Smooth muscle cell (in vitro differentiated cells): Measurements from ENCODE around the gene OR6A2. TPM values are rescaled to one million over a fixed set of nuclear protein-coding genes. Genes with fewer than 3 reads are reported as not detected.

ENCODE experiments used
- DNase-seq: peaks from one replicate; lab custom pipeline; 2025; ENCODE audit not compliant: unreplicated experiment; lab: John Stamatoyannopoulos, UW
- H2AFZ ChIP-seq: fragments of 200-600 bp; sonication (generic); 2 replicates; pipeline ENCODE4 v1.6.0; 2016; ENCODE audit warnings: antibody characterized with exemption, low read depth, mild to moderate bottlenecking
- H3F3A ChIP-seq: fragments of 200-600 bp; sonication (generic); 2 replicates; pipeline ENCODE4 v1.6.0; 2017; ENCODE audit warnings: antibody characterized with exemption, low read depth
- H3K27ac ChIP-seq: fragments of 200-600 bp; sonication (generic); 2 replicates; pipeline ENCODE4 v1.5.1; 2016; ENCODE audit warnings: low read depth, mild to moderate bottlenecking
- H3K27me3 ChIP-seq: fragments of 200-600 bp; sonication (generic); 2 replicates; pipeline ENCODE4 v1.6.1; 2016; ENCODE audit warnings: low read depth, mild to moderate bottlenecking
- H3K36me3 ChIP-seq: fragments of 200-600 bp; sonication (generic); 2 replicates; pipeline ENCODE4 v1.5.1; 2016; ENCODE audit warnings: low read depth
- H3K4me1 ChIP-seq: fragments of 200-600 bp; sonication (generic); 2 replicates; pipeline ENCODE4 v1.5.1; 2016; ENCODE audit warnings: low read depth
- H3K4me2 ChIP-seq: fragments of 200-600 bp; sonication (generic); 2 replicates; pipeline ENCODE4 v1.6.0; 2016; ENCODE audit warnings: mild to moderate bottlenecking
- H3K4me3 ChIP-seq: fragments of 200-600 bp; sonication (generic); 2 replicates; pipeline ENCODE4 v1.5.1; 2016; ENCODE audit warnings: mild to moderate bottlenecking
- H3K79me2 ChIP-seq: fragments of 200-600 bp; sonication (generic); 2 replicates; pipeline ENCODE4 v1.6.0; 2016; ENCODE audit warnings: low read depth, mild to moderate bottlenecking
- H3K9ac ChIP-seq: fragments of 200-600 bp; sonication (generic); 2 replicates; pipeline ENCODE4 v1.6.0; 2016; ENCODE audit warnings: low read depth
- H3K9me3 ChIP-seq: fragments of 200-600 bp; sonication (generic); replicated peaks from 2 replicates; pipeline ENCODE4 v1.5.1; 2016; ENCODE audit warnings: low read depth
- H4K20me1 ChIP-seq: fragments of 200-600 bp; sonication (generic); 2 replicates; pipeline ENCODE4 v1.6.0; 2016; ENCODE audit warnings: low read depth
- CTCF ChIP-seq: fragments of 200-600 bp; sonication (generic); IDR thresholded peaks from 2 replicates; pipeline ENCODE4 v1.5.1; 2017; ENCODE audit warnings: borderline replicate concordance, mild to moderate bottlenecking, antibody characterized with exemption; ENCODE audit not compliant: insufficient read depth, poor library complexity, severe bottlenecking
- WGBS: methylation state at CpG from one replicate; pipeline ENCODE4 v1.1.7; 2016; ENCODE audit warnings: low lambda C conversion rate; 5-methylcytosine and 5-hydroxymethylcytosine counted together
- polyA plus RNA-seq: library from polyadenylated mRNA; unstranded; fragments of >200 nt; fragmentation: Nextera tagmentation; extraction: Ambion mirVana; gene quantifications from 2 replicates; pipeline ENCODE4 v1.2.1, GENCODE V29; 2016
- total RNA-seq: library from RNA; depleted of rRNA; stranded (reverse); fragments of >200 nt; gene quantifications from 2 replicates; pipeline ENCODE4 v1.2.3, GENCODE V29; 2014

Gene OR6A2
- total and polyA plus RNA-seq, 2 experiments from 2014 or later = 0.40 TPM; not detected in 1

- 85% methylated on average over 2 of the region's 2 CpGs for WGBS
- no peak overlapping the region for H3K4me3 ChIP-seq
Observed at GRCh38 chr11:6790546-6790945, 8.9 kb downstream of the OR6A2 start.

GRCh38 chr11:6782720-6783119, 16.8 kb downstream of the OR6A2 start, which contains the start of gene OR2AG1:
OR2AG1 (plus strand) TSS chr11:6783020; CDS start chr11:6785038, 2,018 bp downstream.
- Histone ChIP-seq H3K4me2 (no peak within 1 kb of the TSS), H3K27ac (no peak within 1 kb of the TSS), H4K20me1 (no peaks in the 10 kb centered on the region), H2AFZ (no peak within 1 kb of the TSS), H3K36me3 (no peaks in the 10 kb centered on the region), H3K4me1 (no peaks in the 10 kb centered on the region), H3F3A (no peaks in the 10 kb centered on the region), H3K79me2 (no peaks in the 10 kb centered on the region), H3K27me3 (no peaks in the 10 kb centered on the region), H3K9ac (no peak within 1 kb of the TSS), H3K9me3 (no peaks in the 10 kb centered on the region), H3K4me3 (no peak within 1 kb of the TSS)
- no peak for DNase-seq
- TF ChIP-seq CTCF = no peak
- WGBS = 95% methylated on average over 2 of the region's 2 CpGs

More at GRCh38 chr11:6790546-6790945, 8.9 kb downstream of the OR6A2 start:
- H3K9ac ChIP-seq = no peak overlapping the region
- H3K4me2 ChIP-seq = no peak overlapping the region
- H3F3A ChIP-seq = no peaks in the 10 kb centered on the region
- H3K36me3 ChIP-seq = no peaks in the 10 kb centered on the region
- DNase-seq = no peak
- no peaks in the 10 kb centered on the region for H3K79me2 ChIP-seq
- H3K27me3 ChIP-seq = no peaks in the 10 kb centered on the region
- no peaks in the 10 kb centered on the region for H3K9me3 ChIP-seq
- no peak overlapping the region for H2AFZ ChIP-seq
- H3K27ac ChIP-seq = no peak overlapping the region
- TF ChIP-seq CTCF = no peak
- H3K4me1 ChIP-seq = no peaks in the 10 kb centered on the region
- no peaks in the 10 kb centered on the region for H4K20me1 ChIP-seq

- Histone ChIP-seq H3K27me3 (no peaks in the 10 kb centered on the region), H3K27ac (no peak overlapping the region), H2AFZ (no peak overlapping the region), H3K36me3 (no peaks in the 10 kb centered on the region), H3K4me2 (no peak overlapping the region), H3K79me2 (no peaks in the 10 kb centered on the region), H3K4me3 (no peak overlapping the region), H4K20me1 (no peaks in the 10 kb centered on the region), H3F3A (no peaks in the 10 kb centered on the region), H3K9ac (no peak overlapping the region), H3K9me3 (no peaks in the 10 kb centered on the region), H3K4me1 (no peaks in the 10 kb centered on the region)
- DNase-seq = no peak
- TF ChIP-seq CTCF = no peak
Observed at GRCh38 chr11:6780829-6781228, 18.7 kb downstream of the OR6A2 start.

- DNase-seq = no peak
- H3K36me3 ChIP-seq = no peaks in the 10 kb centered on the region
- no peak for TF ChIP-seq CTCF
Observed at GRCh38 chr11:6778518-6778917, 21.0 kb downstream of the OR6A2 start.

More at GRCh38 chr11:6778518-6778917, 21.0 kb downstream of the OR6A2 start:
- Histone ChIP-seq H3K4me1 (no peaks in the 10 kb centered on the region), H3F3A (no peaks in the 10 kb centered on the region), H3K4me2 (no peak overlapping the region), H3K27me3 (no peaks in the 10 kb centered on the region), H3K9me3 (no peaks in the 10 kb centered on the region), H3K9ac (no peak overlapping the region), H4K20me1 (no peaks in the 10 kb centered on the region), H3K27ac (no peak overlapping the region), H3K79me2 (no peaks in the 10 kb centered on the region), H3K4me3 (no peak overlapping the region), H2AFZ (no peak overlapping the region)
